ENCODE measurements around the gene MCM9.

MCM9 gene

DNA sequence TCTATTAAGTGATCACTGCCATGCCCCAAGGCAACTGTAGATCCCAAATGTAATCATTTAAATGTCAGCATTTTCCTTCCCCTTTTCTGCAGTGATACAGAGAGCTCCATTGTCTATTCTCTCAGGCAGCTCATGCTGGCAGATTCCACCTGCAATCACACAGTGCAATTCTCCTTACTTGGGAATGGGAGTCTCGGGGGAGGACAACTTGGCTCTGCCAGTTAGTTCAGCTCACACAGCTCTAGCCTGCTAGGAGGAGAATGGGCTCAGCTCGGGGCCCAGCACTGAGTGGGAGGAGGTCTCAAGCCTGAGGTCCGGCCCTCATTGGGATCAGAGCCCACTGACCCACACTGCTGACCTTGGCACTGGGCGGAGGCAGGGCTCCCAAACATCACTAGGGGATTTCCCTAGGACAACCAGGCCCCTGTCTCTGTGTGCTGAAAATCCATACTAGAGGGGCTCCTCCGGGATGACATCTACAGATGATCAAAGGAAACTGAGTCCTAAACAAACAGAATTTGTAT, 150.3 kb downstream of the MCM9 start:
- Histone ChIP-seq H3K4me3 (ENCODE audit: low read length in 2 of 2) (peak overlapping the region in 1 of 2 donors; percentile 29), H3K9me3 (ENCODE audit: control insufficient read depth in 2 of 2, low read length in 2 of 2) (no peaks in the 10 kb centered on the region), H3K27me3 (ENCODE audit: control insufficient read depth in 1 of 2, insufficient read depth in 2 of 2, low read length in 2 of 2) (no peaks in the 10 kb centered on the region), H3K36me3 (ENCODE audit: control insufficient read depth in 2 of 2, insufficient read depth in 2 of 2, low read length in 2 of 2) (no peaks in the 10 kb centered on the region), H3K9ac (ENCODE audit: low read length in 2 of 2) (peak overlapping the region; percentile 18 to 29), H3K27ac (ENCODE audit: low read length) (no peak overlapping the region), H3K4me1 (ENCODE audit: control insufficient read depth, insufficient read depth, low read length) (peaks cover 11% of the 10 kb centered on the region)

DNA sequence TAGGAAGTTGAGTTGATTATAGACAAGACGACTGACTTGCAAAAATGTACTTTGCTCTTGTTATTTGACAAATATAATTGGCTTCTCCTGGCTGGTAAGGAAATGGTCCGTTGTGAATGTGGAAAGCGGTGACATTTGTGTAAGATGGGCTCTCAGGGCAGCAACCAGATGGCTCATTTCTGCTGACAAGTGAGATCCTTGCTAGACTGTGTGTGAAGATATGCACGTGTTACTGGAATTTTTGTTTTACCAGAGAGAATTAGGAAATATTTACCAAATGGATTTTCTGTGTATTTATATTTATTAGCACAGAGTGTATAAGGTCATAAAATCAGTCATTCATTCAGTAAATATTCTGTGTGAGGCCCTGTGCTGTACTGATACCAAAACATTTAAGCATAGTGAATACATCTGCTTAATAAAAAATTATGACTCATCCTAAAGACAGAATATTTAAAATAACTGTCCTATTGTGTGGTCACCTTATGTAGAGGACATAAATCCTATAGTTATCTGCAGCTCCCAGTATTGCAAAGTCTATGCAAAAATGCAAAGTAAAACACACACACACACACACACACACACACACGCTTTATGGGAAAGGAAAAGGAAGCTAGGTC, 150.9 kb downstream of the MCM9 start:
- H3K4me1 ChIP-seq (ENCODE audit: control insufficient read depth, insufficient read depth, low read length): peaks cover 11% of the 10 kb centered on the region
- no peak overlapping the region for H3K27ac ChIP-seq (ENCODE audit: low read length)
- H3K9ac ChIP-seq (ENCODE audit: low read length in 2 of 2): no peak overlapping the region
- H3K27me3 ChIP-seq (ENCODE audit: control insufficient read depth in 1 of 2, insufficient read depth in 2 of 2, low read length in 2 of 2): no peaks in the 10 kb centered on the region
- no peak overlapping the region for H3K4me3 ChIP-seq (ENCODE audit: low read length in 2 of 2)
- no peaks in the 10 kb centered on the region for H3K9me3 ChIP-seq (ENCODE audit: control insufficient read depth in 2 of 2, low read length in 2 of 2)
- H3K36me3 ChIP-seq (ENCODE audit: control insufficient read depth in 2 of 2, insufficient read depth in 2 of 2, low read length in 2 of 2): no peaks in the 10 kb centered on the region

DNA sequence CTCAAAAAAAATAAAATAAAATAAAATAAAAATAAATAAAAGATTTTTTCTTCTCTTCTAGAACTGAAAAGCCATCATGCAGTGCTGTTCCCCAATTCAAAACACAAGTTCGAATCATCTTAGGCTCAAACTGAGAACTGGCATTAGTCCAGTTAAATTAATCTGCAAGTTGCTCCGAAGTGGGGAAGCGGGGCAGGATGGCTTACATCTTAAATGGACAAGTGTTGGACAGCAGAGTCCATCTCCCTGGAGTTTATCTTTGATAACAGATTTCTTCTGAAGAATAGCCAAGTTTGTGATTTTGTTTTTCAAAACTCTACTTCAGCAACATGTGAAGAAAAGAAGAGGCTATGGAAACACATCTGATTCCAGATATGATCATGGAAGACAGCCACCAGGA, 152.3 kb downstream of the MCM9 start:
- Histone ChIP-seq H3K9me3 (ENCODE audit: control insufficient read depth in 2 of 2, low read length in 2 of 2) (no peaks in the 10 kb centered on the region), H3K9ac (ENCODE audit: low read length in 2 of 2) (no peak overlapping the region), H3K36me3 (ENCODE audit: control insufficient read depth in 2 of 2, insufficient read depth in 2 of 2, low read length in 2 of 2) (no peaks in the 10 kb centered on the region), H3K27me3 (ENCODE audit: control insufficient read depth in 1 of 2, insufficient read depth in 2 of 2, low read length in 2 of 2) (no peaks in the 10 kb centered on the region), H3K27ac (ENCODE audit: low read length) (no peak overlapping the region), H3K4me3 (ENCODE audit: low read length in 2 of 2) (no peak overlapping the region), H3K4me1 (ENCODE audit: control insufficient read depth, insufficient read depth, low read length) (peaks cover 11% of the 10 kb centered on the region)

DNA sequence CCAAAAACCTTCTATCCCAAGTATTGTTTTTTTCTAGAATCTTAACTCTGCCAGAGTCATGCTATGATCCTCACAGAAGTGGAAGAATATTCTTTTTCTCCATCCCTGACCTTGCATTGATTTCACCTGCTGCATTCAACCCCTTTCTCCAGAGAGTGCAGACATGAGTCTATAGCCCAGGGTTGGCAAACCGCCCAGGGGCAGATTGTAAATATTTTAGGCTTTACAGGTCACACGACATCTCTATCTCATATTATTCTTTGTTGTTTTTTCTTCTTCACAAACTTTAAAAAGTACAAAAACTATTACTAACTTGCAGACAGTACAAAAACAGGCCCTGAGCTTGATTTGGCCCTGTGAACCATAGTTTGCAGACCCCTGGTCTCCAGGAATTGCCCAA, 153.1 kb downstream of the MCM9 start:
- Histone ChIP-seq H3K27me3 (ENCODE audit: control insufficient read depth in 1 of 2, insufficient read depth in 2 of 2, low read length in 2 of 2) (no peaks in the 10 kb centered on the region), H3K27ac (ENCODE audit: low read length) (no peak overlapping the region), H3K4me3 (ENCODE audit: low read length in 2 of 2) (no peak overlapping the region), H3K9me3 (ENCODE audit: control insufficient read depth in 2 of 2, low read length in 2 of 2) (no peaks in the 10 kb centered on the region), H3K36me3 (ENCODE audit: control insufficient read depth in 2 of 2, insufficient read depth in 2 of 2, low read length in 2 of 2) (no peaks in the 10 kb centered on the region), H3K9ac (ENCODE audit: low read length in 2 of 2) (no peak overlapping the region), H3K4me1 (ENCODE audit: control insufficient read depth, insufficient read depth, low read length) (peaks cover 12% of the 10 kb centered on the region)

DNA sequence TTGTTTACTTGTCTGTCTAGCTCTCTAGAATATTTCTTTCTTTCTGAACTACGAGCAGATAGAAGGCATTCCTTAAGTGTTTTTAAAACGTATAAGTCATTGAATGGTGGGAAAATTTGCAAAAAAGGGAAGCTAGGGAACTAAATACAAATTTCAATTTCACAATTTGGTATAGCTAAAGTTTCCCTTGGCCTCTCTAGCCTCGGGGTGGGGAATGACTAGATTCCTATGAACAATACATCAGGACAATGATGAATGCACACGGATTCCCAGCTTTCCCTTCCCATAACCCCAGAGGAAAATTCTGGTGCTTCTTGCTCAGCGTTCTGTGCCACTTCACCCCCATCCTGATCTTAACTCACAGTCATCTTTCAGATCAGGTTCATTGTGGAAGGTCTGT, 154.3 kb downstream of the MCM9 start:
- no peak overlapping the region for H3K27ac ChIP-seq (ENCODE audit: low read length)
- H3K4me1 ChIP-seq (ENCODE audit: control insufficient read depth, insufficient read depth, low read length): peaks cover 15% of the 10 kb centered on the region
- H3K4me3 ChIP-seq (ENCODE audit: low read length in 2 of 2): no peak overlapping the region
- H3K27me3 ChIP-seq (ENCODE audit: control insufficient read depth in 1 of 2, insufficient read depth in 2 of 2, low read length in 2 of 2): no peaks in the 10 kb centered on the region
- no peaks in the 10 kb centered on the region for H3K36me3 ChIP-seq (ENCODE audit: control insufficient read depth in 2 of 2, insufficient read depth in 2 of 2, low read length in 2 of 2)
- H3K9me3 ChIP-seq (ENCODE audit: control insufficient read depth in 2 of 2, low read length in 2 of 2): no peaks in the 10 kb centered on the region
- H3K9ac ChIP-seq (ENCODE audit: low read length in 2 of 2): no peak overlapping the region

DNA sequence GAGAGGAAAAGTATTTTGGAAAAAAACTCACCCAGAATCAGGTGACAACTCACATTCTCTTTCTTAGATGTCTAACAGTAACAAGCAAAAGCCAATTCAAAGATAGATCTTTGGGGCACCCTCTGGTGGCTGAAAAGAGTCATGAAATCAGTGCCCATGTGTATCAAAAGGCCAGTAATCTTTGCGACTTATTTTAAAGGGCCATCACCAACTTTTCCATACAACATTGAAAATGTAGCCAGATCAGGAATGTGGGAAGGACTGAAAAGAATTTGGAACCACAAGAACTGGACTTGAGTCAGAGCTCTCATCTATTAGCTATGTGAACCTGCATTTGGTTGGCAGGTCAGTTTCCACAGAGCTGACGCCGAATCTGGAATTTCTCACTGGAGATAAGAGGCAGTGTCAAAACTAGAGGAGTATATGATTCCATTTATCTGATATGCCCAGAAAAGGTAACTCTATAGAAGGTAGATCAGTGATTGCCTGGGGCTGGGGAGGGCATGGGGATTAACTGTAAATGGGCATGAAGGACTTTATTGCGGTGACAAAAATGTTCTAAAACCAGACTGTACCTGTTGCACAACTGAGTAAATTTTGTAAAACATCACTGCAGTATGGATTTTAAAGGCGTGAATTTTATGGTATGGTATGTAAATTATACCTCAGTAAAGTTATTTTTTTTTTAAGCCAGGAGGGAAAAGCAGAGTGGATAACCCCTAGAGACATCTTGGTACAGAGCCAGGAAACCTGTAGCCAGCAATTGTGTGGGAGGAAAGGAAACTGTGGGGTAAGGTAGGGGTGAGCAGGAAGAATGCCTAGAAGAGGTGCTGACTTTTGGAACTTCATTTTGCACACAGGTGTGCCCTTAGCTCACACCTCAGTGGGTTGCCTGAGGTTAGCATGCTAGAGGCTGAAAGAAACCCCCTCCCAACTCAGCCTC, 158.1 kb downstream of the MCM9 start:
- Histone ChIP-seq H3K27ac (ENCODE audit: low read length) (no peak overlapping the region), H3K4me3 (ENCODE audit: low read length in 2 of 2) (no peak overlapping the region), H3K9ac (ENCODE audit: low read length in 2 of 2) (no peak overlapping the region), H3K4me1 (ENCODE audit: control insufficient read depth, insufficient read depth, low read length) (peaks cover 4% of the 10 kb centered on the region), H3K9me3 (ENCODE audit: control insufficient read depth in 2 of 2, low read length in 2 of 2) (no peaks in the 10 kb centered on the region), H3K27me3 (ENCODE audit: control insufficient read depth in 1 of 2, insufficient read depth in 2 of 2, low read length in 2 of 2) (no peaks in the 10 kb centered on the region), H3K36me3 (ENCODE audit: control insufficient read depth in 2 of 2, insufficient read depth in 2 of 2, low read length in 2 of 2) (no peaks in the 10 kb centered on the region)

DNA sequence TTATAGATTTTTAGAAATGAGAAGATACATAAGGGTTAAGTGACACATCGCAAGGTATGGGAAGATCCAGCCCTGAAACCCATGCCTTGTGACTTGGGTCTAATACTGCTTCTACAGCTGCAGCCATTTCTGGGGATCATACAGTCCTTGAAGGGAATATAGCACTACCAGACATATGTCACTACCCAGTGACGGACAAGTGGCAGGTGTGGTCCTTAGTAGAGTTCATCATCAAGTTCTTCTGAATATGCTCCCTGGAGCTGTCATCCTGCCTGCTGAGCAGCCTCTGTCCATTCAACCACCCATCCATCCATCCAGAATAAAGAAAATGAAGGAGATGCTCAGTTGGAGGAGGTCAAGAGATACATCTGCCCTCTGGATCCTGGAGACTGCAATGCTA, 159.6 kb downstream of the MCM9 start:
- Histone ChIP-seq H3K9ac (ENCODE audit: low read length in 2 of 2) (no peak overlapping the region), H3K27ac (ENCODE audit: low read length) (no peak overlapping the region), H3K9me3 (ENCODE audit: control insufficient read depth in 2 of 2, low read length in 2 of 2) (no peaks in the 10 kb centered on the region), H3K4me3 (ENCODE audit: low read length in 2 of 2) (no peak overlapping the region), H3K4me1 (ENCODE audit: control insufficient read depth, insufficient read depth, low read length) (peaks cover 4% of the 10 kb centered on the region), H3K27me3 (ENCODE audit: control insufficient read depth in 1 of 2, insufficient read depth in 2 of 2, low read length in 2 of 2) (no peaks in the 10 kb centered on the region), H3K36me3 (ENCODE audit: control insufficient read depth in 2 of 2, insufficient read depth in 2 of 2, low read length in 2 of 2) (no peaks in the 10 kb centered on the region)

DNA sequence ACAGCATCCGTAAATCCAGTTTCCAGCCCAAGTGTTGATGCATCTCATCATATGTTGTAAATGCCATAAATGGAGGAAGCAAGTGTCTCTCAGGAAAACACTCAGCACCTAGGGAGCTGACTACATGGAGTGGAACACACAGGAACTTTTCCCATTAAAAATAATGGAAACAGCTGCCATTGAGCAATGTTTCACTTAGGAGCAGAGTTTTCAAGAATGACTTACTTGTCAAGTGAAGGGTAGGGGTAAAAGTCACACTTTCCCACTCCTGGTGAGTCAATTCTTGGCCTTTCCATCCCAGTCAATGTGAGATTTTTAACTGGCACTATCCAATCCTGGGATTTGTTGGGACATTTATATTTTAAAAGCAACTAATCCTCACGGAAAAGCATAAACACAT, 160.4 kb downstream of the MCM9 start:
- Histone ChIP-seq H3K36me3 (ENCODE audit: control insufficient read depth in 2 of 2, insufficient read depth in 2 of 2, low read length in 2 of 2) (no peaks in the 10 kb centered on the region), H3K27me3 (ENCODE audit: control insufficient read depth in 1 of 2, insufficient read depth in 2 of 2, low read length in 2 of 2) (no peaks in the 10 kb centered on the region), H3K9ac (ENCODE audit: low read length in 2 of 2) (no peak overlapping the region), H3K4me3 (ENCODE audit: low read length in 2 of 2) (no peak overlapping the region), H3K27ac (ENCODE audit: low read length) (no peak overlapping the region), H3K9me3 (ENCODE audit: control insufficient read depth in 2 of 2, low read length in 2 of 2) (no peaks in the 10 kb centered on the region), H3K4me1 (ENCODE audit: control insufficient read depth, insufficient read depth, low read length) (peaks cover 4% of the 10 kb centered on the region)

DNA sequence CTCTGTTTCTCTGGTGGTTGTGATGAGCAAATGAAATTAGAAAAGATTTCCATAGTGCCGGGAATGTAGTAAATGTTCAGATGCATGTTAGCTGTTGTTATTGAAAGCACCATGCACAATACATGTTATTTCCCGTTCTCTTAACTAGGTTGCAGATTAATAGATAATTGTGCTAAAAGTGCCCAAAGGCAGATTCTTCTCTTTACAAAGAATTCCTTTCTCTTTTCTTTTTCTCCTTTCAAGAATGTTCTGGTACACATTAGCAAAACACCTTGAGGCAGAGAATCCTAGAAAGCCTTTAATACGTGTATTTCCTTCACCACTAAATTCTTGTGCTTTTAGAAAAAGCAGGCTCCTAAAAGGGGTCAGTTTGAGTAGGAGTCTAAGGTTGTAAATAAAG, 162.1 kb downstream of the MCM9 start:
- Histone ChIP-seq H3K4me3 (ENCODE audit: low read length in 2 of 2) (no peak overlapping the region), H3K9me3 (ENCODE audit: control insufficient read depth in 2 of 2, low read length in 2 of 2) (no peaks in the 10 kb centered on the region), H3K4me1 (ENCODE audit: control insufficient read depth, insufficient read depth, low read length) (peaks cover 4% of the 10 kb centered on the region), H3K9ac (ENCODE audit: low read length in 2 of 2) (no peak overlapping the region), H3K36me3 (ENCODE audit: control insufficient read depth in 2 of 2, insufficient read depth in 2 of 2, low read length in 2 of 2) (no peaks in the 10 kb centered on the region), H3K27me3 (ENCODE audit: control insufficient read depth in 1 of 2, insufficient read depth in 2 of 2, low read length in 2 of 2) (no peaks in the 10 kb centered on the region), H3K27ac (ENCODE audit: low read length) (no peak overlapping the region)

DNA sequence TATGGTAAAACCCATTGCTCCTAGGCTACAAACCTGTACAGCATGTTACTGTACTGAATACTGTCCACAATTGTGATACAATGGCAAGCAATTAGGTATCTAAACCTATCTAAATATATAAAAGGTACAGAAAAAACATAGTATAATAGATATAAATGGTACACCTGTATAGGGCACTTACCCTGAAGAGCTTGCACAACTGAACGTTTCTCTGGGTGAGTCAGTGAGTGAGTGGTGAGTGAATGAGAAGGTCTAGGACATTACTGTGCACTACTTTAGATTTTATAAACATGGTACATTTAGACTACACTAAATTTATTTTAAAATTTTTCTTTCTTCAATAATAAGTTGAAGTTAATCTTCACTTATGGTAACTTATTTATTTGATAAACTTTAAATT, 163.7 kb downstream of the MCM9 start:
- no peaks in the 10 kb centered on the region for H3K4me1 ChIP-seq (ENCODE audit: control insufficient read depth, insufficient read depth, low read length)
- no peak overlapping the region for H3K27ac ChIP-seq (ENCODE audit: low read length)
- no peak overlapping the region for H3K9ac ChIP-seq (ENCODE audit: low read length in 2 of 2)
- no peaks in the 10 kb centered on the region for H3K9me3 ChIP-seq (ENCODE audit: control insufficient read depth in 2 of 2, low read length in 2 of 2)
- H3K4me3 ChIP-seq (ENCODE audit: low read length in 2 of 2): no peak overlapping the region
- H3K27me3 ChIP-seq (ENCODE audit: control insufficient read depth in 1 of 2, insufficient read depth in 2 of 2, low read length in 2 of 2): no peaks in the 10 kb centered on the region
- no peaks in the 10 kb centered on the region for H3K36me3 ChIP-seq (ENCODE audit: control insufficient read depth in 2 of 2, insufficient read depth in 2 of 2, low read length in 2 of 2)

DNA sequence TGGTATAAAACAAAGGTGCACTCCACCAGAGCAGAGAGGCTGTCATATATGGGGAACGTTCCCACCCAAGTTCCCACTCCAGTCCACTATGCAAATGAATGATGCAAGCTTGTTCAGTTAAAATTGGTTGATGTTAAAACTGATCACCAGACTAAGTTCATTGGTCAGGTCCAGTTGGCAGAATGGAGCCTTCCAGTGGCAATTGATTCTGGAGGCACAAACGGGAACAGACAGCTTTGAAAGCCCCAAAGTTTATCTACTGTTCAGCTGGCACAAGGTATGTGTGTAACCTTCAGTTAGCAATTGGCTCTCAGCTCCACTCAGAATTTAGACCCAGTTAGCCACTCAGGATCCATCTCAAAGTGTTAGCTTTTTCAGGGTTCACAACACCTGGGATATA, 164.1 kb downstream of the MCM9 start:
- no peak overlapping the region for H3K27ac ChIP-seq (ENCODE audit: low read length)
- no peak overlapping the region for H3K9ac ChIP-seq (ENCODE audit: low read length in 2 of 2)
- H3K9me3 ChIP-seq (ENCODE audit: control insufficient read depth in 2 of 2, low read length in 2 of 2): no peaks in the 10 kb centered on the region
- H3K27me3 ChIP-seq (ENCODE audit: control insufficient read depth in 1 of 2, insufficient read depth in 2 of 2, low read length in 2 of 2): no peaks in the 10 kb centered on the region
- H3K4me1 ChIP-seq (ENCODE audit: control insufficient read depth, insufficient read depth, low read length): no peaks in the 10 kb centered on the region
- no peaks in the 10 kb centered on the region for H3K36me3 ChIP-seq (ENCODE audit: control insufficient read depth in 2 of 2, insufficient read depth in 2 of 2, low read length in 2 of 2)
- H3K4me3 ChIP-seq (ENCODE audit: low read length in 2 of 2): no peak overlapping the region

All from stomach smooth muscle (tissue), 2 donors.